ENCODE measurements around the gene TENT4A.
"Not testable (repeated sequence)": the region's sequence is repeated elsewhere in the genome, so short reads cannot be mapped to it uniquely, and the experiment has no call there.

TENT4A gene

GRCh38 chr5:6713274-6714225 lies at the start of gene TENT4A:
TENT4A (plus strand) TSS chr5:6713432; CDS start chr5:6713984, 552 bp downstream.
- no peak for TF ChIP-seq EZH2 (IDR thresholded peaks at IDR 0.05; ENCODE audit: borderline replicate concordance, low read depth, low read length, severe bottlenecking)
- TF ChIP-seq, protein P1, sequence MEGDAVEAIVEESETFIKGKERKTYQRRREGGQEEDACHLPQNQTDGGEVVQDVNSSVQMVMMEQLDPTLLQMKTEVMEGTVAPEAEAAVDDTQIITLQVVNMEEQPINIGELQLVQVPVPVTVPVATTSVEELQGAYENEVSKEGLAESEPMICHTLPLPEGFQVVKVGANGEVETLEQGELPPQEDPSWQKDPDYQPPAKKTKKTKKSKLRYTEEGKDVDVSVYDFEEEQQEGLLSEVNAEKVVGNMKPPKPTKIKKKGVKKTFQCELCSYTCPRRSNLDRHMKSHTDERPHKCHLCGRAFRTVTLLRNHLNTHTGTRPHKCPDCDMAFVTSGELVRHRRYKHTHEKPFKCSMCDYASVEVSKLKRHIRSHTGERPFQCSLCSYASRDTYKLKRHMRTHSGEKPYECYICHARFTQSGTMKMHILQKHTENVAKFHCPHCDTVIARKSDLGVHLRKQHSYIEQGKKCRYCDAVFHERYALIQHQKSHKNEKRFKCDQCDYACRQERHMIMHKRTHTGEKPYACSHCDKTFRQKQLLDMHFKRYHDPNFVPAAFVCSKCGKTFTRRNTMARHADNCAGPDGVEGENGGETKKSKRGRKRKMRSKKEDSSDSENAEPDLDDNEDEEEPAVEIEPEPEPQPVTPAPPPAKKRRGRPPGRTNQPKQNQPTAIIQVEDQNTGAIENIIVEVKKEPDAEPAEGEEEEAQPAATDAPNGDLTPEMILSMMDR (IDR thresholded peaks at IDR 0.05; ENCODE audit: borderline replicate concordance, extremely low read depth, low read length, poor library complexity, severe bottlenecking): no peak
- H3K79me2 ChIP-seq (ENCODE audit: insufficient read depth, low read length): peaks cover 48% of the 10 kb centered on the region
- H4K20me1 ChIP-seq (ENCODE audit: insufficient read depth, low read length): peaks cover 45% of the 10 kb centered on the region
- DNase-seq: no peak
- peak within 1 kb of the TSS; percentile 83 to 89 for H3K4me3 ChIP-seq (ENCODE audit: low read depth in 1 of 2, low read length in 2 of 2)
- peaks cover 47% of the 10 kb centered on the region for H3K4me1 ChIP-seq (ENCODE audit: insufficient read depth, low read length)
- peak within 1 kb of the TSS; percentile 94 for H3K9ac ChIP-seq (ENCODE audit: low read depth, low read length)
- peak within 1 kb of the TSS; percentile 94 for H3K27ac ChIP-seq (ENCODE audit: low read length)
- peak within 1 kb of the TSS; percentile 74 for H2AFZ ChIP-seq (ENCODE audit: low read depth, low read length)
- no peak for ATAC-seq (ENCODE audit: insufficient read depth, low read depth)
- no peaks in the 10 kb centered on the region for H3K9me3 ChIP-seq (ENCODE audit: insufficient read depth, low read length, severe bottlenecking)
- H3K4me2 ChIP-seq (ENCODE audit: insufficient read depth, low read length): peak within 1 kb of the TSS; percentile 95
- H3K36me3 ChIP-seq (ENCODE audit: insufficient read depth, low read length): peaks cover 34% of the 10 kb centered on the region
- no peaks in the 10 kb centered on the region for H3K27me3 ChIP-seq (ENCODE audit: insufficient read depth, low read length, poor library complexity)

DNA sequence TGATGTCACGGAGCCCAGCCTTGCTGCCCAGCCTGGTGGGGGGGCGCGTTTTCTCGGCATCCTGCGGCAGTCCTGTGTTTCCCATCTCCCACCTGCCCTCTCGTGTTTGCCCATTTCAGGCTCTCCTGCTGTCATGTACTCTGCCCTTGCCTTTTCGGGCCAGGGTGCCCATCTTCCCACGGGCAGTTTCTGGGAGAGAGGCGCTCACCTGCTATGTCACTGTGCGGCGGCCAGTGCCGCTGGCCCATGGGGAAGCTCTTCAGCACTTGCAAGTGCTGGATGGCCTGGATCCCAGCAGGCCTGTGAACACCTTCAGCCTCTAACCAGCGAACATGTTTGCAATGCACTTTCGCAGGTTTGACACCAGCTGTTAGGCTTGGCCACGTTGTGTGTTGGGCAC lies 46.5 kb upstream of the TENT4A start:
- peaks cover 12% of the 10 kb centered on the region for H3K36me3 ChIP-seq (ENCODE audit: insufficient read depth, low read length)
- no peak overlapping the region for H2AFZ ChIP-seq (ENCODE audit: low read depth, low read length)
- no peaks in the 10 kb centered on the region for H3K27me3 ChIP-seq (ENCODE audit: insufficient read depth, low read length, poor library complexity)
- DNase-seq: no peak
- no peaks in the 10 kb centered on the region for H4K20me1 ChIP-seq (ENCODE audit: insufficient read depth, low read length)
- no peak overlapping the region for H3K4me3 ChIP-seq (ENCODE audit: low read depth in 1 of 2, low read length in 2 of 2)
- no peak for ATAC-seq (ENCODE audit: insufficient read depth, low read depth)
- H3K9me3 ChIP-seq (ENCODE audit: insufficient read depth, low read length, severe bottlenecking): no peaks in the 10 kb centered on the region
- H3K4me2 ChIP-seq (ENCODE audit: insufficient read depth, low read length): no peak overlapping the region
- H3K27ac ChIP-seq (ENCODE audit: low read length): no peak overlapping the region
- no peak for TF ChIP-seq EZH2 (IDR thresholded peaks at IDR 0.05; ENCODE audit: borderline replicate concordance, low read depth, low read length, severe bottlenecking)
- TF ChIP-seq, protein P1 (IDR thresholded peaks at IDR 0.05; ENCODE audit: borderline replicate concordance, extremely low read depth, low read length, poor library complexity, severe bottlenecking): no peak
- no peaks in the 10 kb centered on the region for H3K4me1 ChIP-seq (ENCODE audit: insufficient read depth, low read length)
- no peaks in the 10 kb centered on the region for H3K79me2 ChIP-seq (ENCODE audit: insufficient read depth, low read length)
- no peak overlapping the region for H3K9ac ChIP-seq (ENCODE audit: low read depth, low read length)

DNA sequence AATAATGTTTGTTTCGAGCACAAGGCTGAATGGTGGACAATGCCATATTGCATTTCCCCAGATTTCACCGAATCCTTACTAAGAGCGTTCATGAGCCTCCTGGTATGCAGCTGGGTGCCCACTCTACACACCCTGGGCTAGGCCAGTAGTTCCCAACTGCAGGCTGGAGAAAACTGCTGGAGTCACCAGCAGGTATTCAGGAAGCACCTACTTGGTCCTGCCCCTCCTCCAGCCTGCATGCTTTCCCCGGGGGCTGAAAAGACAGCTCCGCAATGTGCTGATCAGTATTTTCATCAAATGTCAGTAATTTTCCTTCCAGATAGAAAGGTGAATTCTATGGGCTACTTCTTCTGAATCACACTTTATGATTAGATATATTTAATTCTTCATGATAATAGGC lies 45.6 kb upstream of the TENT4A start:
- no peak for TF ChIP-seq EZH2 (IDR thresholded peaks at IDR 0.05; ENCODE audit: borderline replicate concordance, low read depth, low read length, severe bottlenecking)
- TF ChIP-seq, protein P1 (IDR thresholded peaks at IDR 0.05; ENCODE audit: borderline replicate concordance, extremely low read depth, low read length, poor library complexity, severe bottlenecking): no peak
- no peaks in the 10 kb centered on the region for H3K79me2 ChIP-seq (ENCODE audit: insufficient read depth, low read length)
- no peak for ATAC-seq (ENCODE audit: insufficient read depth, low read depth)
- no peaks in the 10 kb centered on the region for H3K4me1 ChIP-seq (ENCODE audit: insufficient read depth, low read length)
- H2AFZ ChIP-seq (ENCODE audit: low read depth, low read length): no peak overlapping the region
- no peak overlapping the region for H3K27ac ChIP-seq (ENCODE audit: low read length)
- no peaks in the 10 kb centered on the region for H3K9me3 ChIP-seq (ENCODE audit: insufficient read depth, low read length, severe bottlenecking)
- H3K9ac ChIP-seq (ENCODE audit: low read depth, low read length): no peak overlapping the region
- no peak overlapping the region for H3K4me2 ChIP-seq (ENCODE audit: insufficient read depth, low read length)
- no peak for DNase-seq
- no peaks in the 10 kb centered on the region for H4K20me1 ChIP-seq (ENCODE audit: insufficient read depth, low read length)
- H3K4me3 ChIP-seq (ENCODE audit: low read depth in 1 of 2, low read length in 2 of 2): no peak overlapping the region
- no peaks in the 10 kb centered on the region for H3K27me3 ChIP-seq (ENCODE audit: insufficient read depth, low read length, poor library complexity)
- peaks cover 12% of the 10 kb centered on the region for H3K36me3 ChIP-seq (ENCODE audit: insufficient read depth, low read length)

DNA sequence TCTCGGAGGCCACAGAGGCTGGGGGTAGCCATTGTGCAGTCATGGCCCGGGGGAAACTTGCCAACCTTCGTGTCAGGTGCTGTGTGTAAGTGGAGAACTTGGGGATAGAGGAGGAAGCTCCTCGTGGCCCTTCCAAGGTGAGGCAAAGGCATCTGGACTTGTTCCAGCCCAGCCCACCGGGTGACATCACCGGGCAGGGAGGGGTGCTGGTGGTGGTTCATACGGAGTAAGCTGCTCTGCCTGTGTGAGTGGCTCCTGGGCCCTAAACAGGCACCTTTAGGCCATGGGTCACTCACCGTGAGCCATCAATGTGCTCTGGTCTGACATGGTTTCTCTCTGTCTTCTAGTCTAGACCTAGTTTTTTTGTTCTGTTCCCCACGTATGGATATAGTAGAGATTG lies 44.5 kb upstream of the TENT4A start:
- H2AFZ ChIP-seq (ENCODE audit: low read depth, low read length); H4K20me1 ChIP-seq (ENCODE audit: insufficient read depth, low read length); H3K27ac ChIP-seq (ENCODE audit: low read length); H3K79me2 ChIP-seq (ENCODE audit: insufficient read depth, low read length); DNase-seq; H3K9ac ChIP-seq (ENCODE audit: low read depth, low read length); H3K9me3 ChIP-seq (ENCODE audit: insufficient read depth, low read length, severe bottlenecking); ATAC-seq (ENCODE audit: insufficient read depth, low read depth); H3K4me2 ChIP-seq (ENCODE audit: insufficient read depth, low read length); H3K4me3 ChIP-seq (ENCODE audit: low read depth in 1 of 2, low read length in 2 of 2); H3K4me1 ChIP-seq (ENCODE audit: insufficient read depth, low read length); H3K27me3 ChIP-seq (ENCODE audit: insufficient read depth, low read length, poor library complexity): not testable (repeated sequence)
- peaks cover 12% of the 10 kb centered on the region for H3K36me3 ChIP-seq (ENCODE audit: insufficient read depth, low read length)

Measured in DND-41 (cell line).